Testis (tissue), 2 donors: Measurements from ENCODE around the gene MSMP.

Experiments
- CTCF ChIP-seq, 3 experiments: fragments of 450-650 bp in 2 of 3; fragments of 200-600 bp in 1 of 3; sonication (generic) in 1 of 3; IDR thresholded peaks; one replicate each; pipeline ENCODE4 v1.5.1; 2016 to 2019; ENCODE audit warnings: antibody characterized with exemption in 3 of 3, mild to moderate bottlenecking in 2 of 3, moderate library complexity in 1 of 3
- POLR2A ChIP-seq: fragments of 450-650 bp; IDR thresholded peaks from one replicate; pipeline ENCODE4 v1.6.1; 2017; ENCODE audit warnings: antibody characterized with exemption, mild to moderate bottlenecking, moderate library complexity

DNA sequence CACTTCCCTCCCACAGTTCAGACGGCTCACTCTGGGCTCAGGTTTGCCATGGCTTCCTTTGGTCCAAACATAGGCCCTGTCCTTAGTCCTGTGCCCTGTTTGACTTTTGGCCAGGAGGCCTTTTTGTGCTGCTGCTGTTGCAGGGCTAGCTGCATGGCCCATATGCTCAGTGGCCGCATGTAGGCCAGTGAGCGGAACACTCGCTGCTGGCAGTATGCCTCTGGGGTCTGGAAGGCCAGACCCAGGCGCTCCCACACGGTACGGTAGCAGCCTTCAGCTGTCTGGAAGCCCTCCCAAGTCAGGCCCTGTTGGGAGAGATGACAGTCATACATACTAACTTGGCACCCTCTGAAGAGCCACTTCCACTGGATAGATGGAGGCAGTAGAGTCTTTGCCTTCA, 16.9 kb downstream of the MSMP start:
- no peak for TF ChIP-seq CTCF (IDR thresholded peaks at IDR 0.05)
- no peak for TF ChIP-seq POLR2A
